DMS79 treated with DMSO at 0.1 percent for 48 hours (cell line): ENCODE data around the gene ANXA11.
A peak's percentile ranks its signal among the peaks of the same experiment; 100 is the strongest.
"Not testable (repeated sequence)": the region's sequence is repeated elsewhere in the genome, so short reads cannot be mapped to it uniquely, and the experiment has no call there.

ENCODE experiments used
- DNase-seq: peaks from one replicate; lab custom pipeline; 2025; lab: John Stamatoyannopoulos, UW

Gene ANXA11

GRCh38 chr10:80205477-80206276 is at the start of gene ANXA11:
TSS of gene ANXA11 (minus strand) at chr10:80205537. CDS start at chr10:80172861, 32,676 bp downstream.
- peak; percentile 55 for DNase-seq

- DNase-seq: not testable (repeated sequence)
These were observed 49.4 kb upstream of the ANXA11 start for GRCh38 chr10:80254726-80255125.

- peak; percentile 22 for DNase-seq
These were observed 48.6 kb upstream of the ANXA11 start for GRCh38 chr10:80253963-80254271.

DNA sequence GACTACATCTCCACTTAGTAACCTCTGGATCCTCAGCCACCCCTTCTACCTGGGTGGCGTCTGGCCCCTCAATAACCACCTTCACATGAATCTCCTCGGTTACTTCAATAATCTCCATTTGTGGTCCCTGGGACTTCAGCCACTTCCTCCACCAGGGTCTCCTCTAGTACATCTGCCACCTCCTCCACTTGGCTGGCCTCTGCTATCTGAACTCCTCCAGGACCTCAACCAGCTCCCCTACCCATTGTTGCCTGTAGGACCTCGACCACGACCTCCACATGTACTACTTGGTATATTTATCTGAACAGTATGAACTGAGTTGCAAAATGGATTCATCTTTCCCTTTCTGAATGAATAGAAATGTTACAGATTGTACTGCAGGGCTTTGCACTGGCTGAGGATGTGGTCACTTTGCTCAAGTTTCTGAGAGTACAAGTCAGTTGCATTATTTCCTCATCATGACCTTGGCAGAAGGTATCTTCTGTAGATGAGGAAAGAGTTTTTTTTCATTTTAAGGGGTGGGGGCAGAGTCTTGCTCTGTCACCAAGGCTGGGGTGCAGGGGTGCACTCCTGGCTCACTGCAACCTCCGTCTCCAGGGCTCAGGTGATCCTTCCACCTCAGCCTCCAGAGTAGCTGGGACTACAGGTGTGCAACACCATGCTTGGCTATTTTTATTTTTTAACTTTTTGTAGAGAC is 48.1 kb upstream of the ANXA11 start:
- DNase-seq: no peak

DNA sequence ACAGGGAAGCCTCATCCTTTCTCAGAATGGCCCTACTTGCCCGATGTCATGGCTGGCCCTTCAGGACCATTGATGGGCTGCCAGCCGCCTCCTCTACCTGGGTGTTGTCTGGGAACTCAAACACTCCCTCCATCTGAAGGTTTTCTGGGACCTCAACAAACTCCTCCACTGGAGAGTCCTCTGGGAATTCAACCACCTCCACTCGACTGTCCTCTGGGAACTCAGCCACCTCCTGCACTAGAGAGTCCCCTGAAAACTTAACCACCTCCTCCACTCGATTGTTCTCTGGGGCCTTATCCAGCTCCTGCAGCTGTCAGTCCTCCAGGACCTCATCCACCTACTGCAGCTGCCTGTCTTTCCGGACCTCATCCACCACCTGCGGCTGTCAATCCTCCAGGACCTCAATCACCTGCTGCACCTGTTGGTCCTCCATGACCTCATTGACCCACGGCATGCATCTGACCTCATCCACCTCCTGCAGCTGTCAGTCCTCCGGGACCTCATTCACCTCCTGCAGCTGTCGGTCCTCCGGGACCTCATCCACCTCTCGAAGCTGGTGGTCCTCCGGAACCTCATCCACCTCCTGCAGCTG is 47.1 kb upstream of the ANXA11 start:
- DNase-seq: no peak

- not testable (repeated sequence) for DNase-seq
These were observed 46.5 kb upstream of the ANXA11 start for GRCh38 chr10:80251703-80252280.

DNA sequence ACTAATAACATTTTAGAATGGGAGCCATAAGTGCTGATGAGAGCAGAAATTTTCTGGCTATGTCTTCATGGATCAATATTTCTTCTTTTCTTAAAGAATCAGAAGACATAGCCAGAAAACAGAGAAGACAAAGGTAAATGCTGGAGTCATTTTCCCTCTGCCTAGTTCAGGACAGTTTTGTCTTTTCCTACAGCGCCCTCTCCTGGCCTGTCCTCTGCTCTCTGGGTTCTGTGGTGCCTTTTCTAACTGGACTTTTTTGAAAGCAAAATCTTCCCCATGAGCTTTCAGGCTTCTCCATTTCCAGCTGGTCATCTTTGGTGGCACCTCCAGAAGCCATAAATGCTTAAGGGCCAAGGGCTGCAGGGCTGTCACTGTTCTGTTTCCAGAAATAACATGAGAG is 45.1 kb upstream of the ANXA11 start:
- DNase-seq: not testable (repeated sequence)

DNA sequence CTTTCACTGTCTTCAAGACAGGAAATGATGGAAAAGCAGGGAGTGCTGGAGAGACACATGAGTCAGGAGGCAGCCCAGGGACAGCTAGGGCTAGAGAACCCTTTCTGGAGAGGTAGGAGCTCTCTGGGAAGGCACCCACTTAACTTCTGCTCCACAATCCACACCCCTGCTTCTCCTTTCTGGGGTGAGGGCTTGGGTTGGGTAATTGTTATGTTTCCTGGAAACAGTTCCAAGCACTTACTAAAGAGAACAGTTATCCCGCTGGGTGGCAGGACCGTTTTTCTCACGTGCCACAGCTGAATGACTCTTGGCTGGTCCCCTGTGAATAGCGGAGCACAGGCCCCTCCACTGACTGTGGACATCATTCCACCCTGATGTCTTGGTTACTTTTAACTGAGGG is 44.6 kb upstream of the ANXA11 start:
- DNase-seq: not testable (repeated sequence)

- DNase-seq: not testable (repeated sequence)
These were observed 42.3 kb upstream of the ANXA11 start for GRCh38 chr10:80247611-80248010.

GRCh38 chr10:80244371-80244770 is 39.0 kb upstream of the ANXA11 start:
- DNase-seq: not testable (repeated sequence)

- DNase-seq: not testable (repeated sequence)
These were observed 37.0 kb upstream of the ANXA11 start for GRCh38 chr10:80242341-80242740.

- DNase-seq: not testable (repeated sequence)
These were observed 31.1 kb upstream of the ANXA11 start for GRCh38 chr10:80236457-80236856.

GRCh38 chr10:80234331-80235235 is 29.2 kb upstream of the ANXA11 start:
- DNase-seq: not testable (repeated sequence)

DNA sequence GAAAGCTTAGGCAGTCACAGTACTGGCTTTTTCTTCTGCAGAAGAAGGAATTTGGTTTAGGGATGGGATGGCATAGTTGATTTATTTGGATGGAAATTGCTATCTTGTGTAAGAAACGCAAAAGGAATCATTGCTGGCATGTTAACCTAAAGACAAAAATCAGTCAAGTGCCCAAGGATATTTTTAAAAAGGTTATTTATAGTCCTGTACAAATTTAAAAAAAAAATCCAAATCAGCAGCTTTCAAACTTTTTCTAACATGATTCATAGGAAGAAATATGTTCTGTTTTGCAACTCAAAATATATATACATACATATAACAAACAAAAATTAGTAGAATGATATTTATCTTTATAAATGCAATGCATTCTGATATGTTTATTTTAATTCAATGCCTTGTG is 28.5 kb upstream of the ANXA11 start:
- DNase-seq: not testable (repeated sequence)

- not testable (repeated sequence) for DNase-seq
These were observed 21.4 kb upstream of the ANXA11 start for GRCh38 chr10:80226723-80227122.

- DNase-seq: not testable (repeated sequence)
These were observed 17.7 kb upstream of the ANXA11 start for GRCh38 chr10:80223031-80223419.

DNA sequence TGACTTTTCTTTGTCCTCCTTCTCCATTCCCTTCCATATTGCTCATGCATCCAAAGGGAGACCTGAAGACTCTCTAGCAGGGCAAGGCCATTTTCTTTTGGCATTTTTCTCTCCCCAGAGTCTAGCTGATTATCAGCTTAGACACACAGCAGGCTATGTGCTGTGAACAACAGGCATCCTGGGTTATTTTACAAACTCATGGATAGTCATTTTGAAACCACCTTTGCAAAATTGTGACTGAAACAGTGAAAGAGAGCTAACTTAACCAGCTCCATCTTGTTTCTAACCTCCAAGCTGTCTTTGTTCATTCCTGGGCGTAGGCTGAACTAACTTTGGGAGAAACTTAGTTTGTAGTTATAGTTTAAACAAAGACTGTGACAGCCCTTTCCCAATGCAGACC is 13.5 kb upstream of the ANXA11 start:
- not testable (repeated sequence) for DNase-seq

GRCh38 chr10:80214368-80214982 is 9.1 kb upstream of the ANXA11 start:
- not testable (repeated sequence) for DNase-seq

GRCh38 chr10:80212535-80213115 is 7.3 kb upstream of the ANXA11 start:
- not testable (repeated sequence) for DNase-seq

GRCh38 chr10:80211786-80212185 is 6.4 kb upstream of the ANXA11 start:
- no peak for DNase-seq

DNA sequence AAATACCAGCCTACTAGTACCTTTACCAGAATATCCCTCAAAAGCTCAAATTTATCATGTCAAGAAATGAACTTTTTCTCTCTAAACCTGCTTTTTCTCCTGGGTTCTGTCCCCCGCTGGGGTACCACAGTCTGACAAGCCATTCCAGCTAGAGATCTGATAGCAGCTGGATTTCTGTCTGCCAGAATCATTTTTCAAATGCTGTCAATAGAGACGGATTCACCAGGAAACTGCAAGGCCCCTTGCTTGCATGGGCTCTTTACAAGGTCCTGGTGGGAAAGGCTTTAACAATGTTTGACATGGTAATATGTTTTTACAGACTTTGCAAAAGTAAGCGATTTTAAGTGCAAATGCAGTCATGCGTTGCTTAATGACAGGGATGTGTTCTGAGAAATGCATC is 4.9 kb upstream of the ANXA11 start:
- no peak for DNase-seq
